ENCODE results near the gene FGFBP1.

DNA sequence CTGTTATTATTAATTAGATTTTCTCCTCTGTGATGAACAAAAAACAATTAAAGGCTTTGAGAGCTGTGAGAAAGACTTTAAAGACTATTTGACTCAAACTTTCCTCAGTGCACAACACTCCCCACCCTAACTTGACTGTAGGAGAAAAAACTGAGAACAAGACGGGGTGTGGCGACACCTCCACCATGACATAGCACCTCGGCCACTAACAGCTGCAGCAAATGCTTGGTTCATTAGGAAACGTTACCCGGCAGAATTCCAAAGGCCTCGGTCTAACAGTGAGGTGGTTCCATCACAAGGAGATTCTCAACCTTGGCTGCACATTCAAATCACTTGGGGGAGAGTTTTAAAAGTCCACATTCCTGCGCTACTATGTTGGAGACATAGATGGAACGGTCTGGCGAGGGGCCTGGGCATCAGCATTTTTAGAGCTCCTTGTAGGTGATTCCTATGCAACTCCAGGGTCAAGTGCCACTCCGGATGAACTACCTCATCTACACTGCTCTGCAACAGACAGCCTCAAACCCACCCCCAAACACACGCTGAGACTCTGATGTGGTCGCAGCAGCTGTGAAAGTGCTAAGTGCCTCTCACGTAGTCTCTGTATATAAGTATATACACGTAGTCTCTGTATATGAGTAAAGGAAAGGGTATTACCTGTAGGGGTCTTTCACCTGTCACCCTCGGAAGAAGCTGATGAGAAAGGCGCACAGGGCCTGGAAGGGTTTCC is 23.4 kb upstream of the FGFBP1 start:
- no peak for TF ChIP-seq EZH2 (IDR thresholded peaks at IDR 0.05; ENCODE audit: borderline replicate concordance, low read length)
- TF ChIP-seq, protein P1, sequence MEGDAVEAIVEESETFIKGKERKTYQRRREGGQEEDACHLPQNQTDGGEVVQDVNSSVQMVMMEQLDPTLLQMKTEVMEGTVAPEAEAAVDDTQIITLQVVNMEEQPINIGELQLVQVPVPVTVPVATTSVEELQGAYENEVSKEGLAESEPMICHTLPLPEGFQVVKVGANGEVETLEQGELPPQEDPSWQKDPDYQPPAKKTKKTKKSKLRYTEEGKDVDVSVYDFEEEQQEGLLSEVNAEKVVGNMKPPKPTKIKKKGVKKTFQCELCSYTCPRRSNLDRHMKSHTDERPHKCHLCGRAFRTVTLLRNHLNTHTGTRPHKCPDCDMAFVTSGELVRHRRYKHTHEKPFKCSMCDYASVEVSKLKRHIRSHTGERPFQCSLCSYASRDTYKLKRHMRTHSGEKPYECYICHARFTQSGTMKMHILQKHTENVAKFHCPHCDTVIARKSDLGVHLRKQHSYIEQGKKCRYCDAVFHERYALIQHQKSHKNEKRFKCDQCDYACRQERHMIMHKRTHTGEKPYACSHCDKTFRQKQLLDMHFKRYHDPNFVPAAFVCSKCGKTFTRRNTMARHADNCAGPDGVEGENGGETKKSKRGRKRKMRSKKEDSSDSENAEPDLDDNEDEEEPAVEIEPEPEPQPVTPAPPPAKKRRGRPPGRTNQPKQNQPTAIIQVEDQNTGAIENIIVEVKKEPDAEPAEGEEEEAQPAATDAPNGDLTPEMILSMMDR (conservative IDR thresholded peaks at IDR 0.05 in 1 of 2, IDR thresholded peaks at IDR 0.05 in 1 of 2; ENCODE audit: extremely low read depth in 1 of 2, insufficient read depth in 1 of 2, low read depth in 1 of 2, low read length in 2 of 2), result no peak

All from mammary epithelial cell (primary cell).